Activated B cell treated with CpG ODN at 0.5 μM for 24 hours (primary cell): Measurements from ENCODE around the gene NEK4. TPM values are rescaled to one million over a fixed set of nuclear protein-coding genes. Genes with fewer than 3 reads are reported as not detected.

Experiments
- ATAC-seq: fragments of 200-7000 bp; cut with Tn5 transposase; one replicate; pipeline ENCODE4 v1.10.0; 2021; ENCODE audit warnings: low read depth, mild to moderate bottlenecking, moderate library complexity
- CTCF ChIA-PET: fragments of 350-600 bp; sonication (Branson Sonifier 250); formaldehyde crosslinking; loops from one replicate; lab custom pipeline; 2021; ENCODE audit warnings: antibody characterized with exemption; lab: Charles Lee
- POLR2A ChIA-PET: fragments of 350-600 bp; sonication (Branson Sonifier 250); formaldehyde crosslinking; loops from one replicate; lab custom pipeline; 2021; ENCODE audit warnings: antibody characterized with exemption; lab: Charles Lee
- DNase-seq: peaks from one replicate; pipeline ENCODE4 v3.0.0; 2022
- H3K27ac Mint-ChIP-seq: one replicate; pipeline ENCODE4 v1.8.0; 2020; ENCODE audit warnings: mixed read lengths
- H3K27me3 Mint-ChIP-seq: one replicate; pipeline ENCODE4 v1.8.0; 2021; ENCODE audit warnings: mixed read lengths
- H3K36me3 Mint-ChIP-seq: one replicate; pipeline ENCODE4 v1.8.0; 2021; ENCODE audit warnings: low read depth, mixed read lengths
- H3K4me1 Mint-ChIP-seq: one replicate; pipeline ENCODE4 v1.8.0; 2021; ENCODE audit warnings: mixed read lengths
- H3K4me3 Mint-ChIP-seq: one replicate; pipeline ENCODE4 v1.8.0; 2020; ENCODE audit warnings: mild to moderate bottlenecking, mixed read lengths
- H3K9me3 Mint-ChIP-seq: one replicate; pipeline ENCODE4 v1.8.0; 2020; ENCODE audit warnings: mixed read lengths
- CTCF ChIP-seq: fragments of 200-600 bp; IDR thresholded peaks from one replicate; pipeline ENCODE4 v1.8.0; 2022; ENCODE audit warnings: antibody characterized with exemption, mild to moderate bottlenecking
- intact Hi-C: fragments of 100-400 bp; cut with micrococcal nuclease; formaldehyde crosslinking; loops from one replicate; pipeline ENCODE4 v1.15.1; 2024
- total RNA-seq: library from RNA; stranded (reverse); gene quantifications from 2 replicates; pipeline ENCODE4 v1.2.3, GENCODE V29; 2022

Gene NEK4
- total RNA-seq, 1 donor from 2014 or later: 24.5 TPM

- Mint-ChIP-seq H3K4me1 (no peaks in the 10 kb centered on the region), H3K4me3 (no peak overlapping the region), H3K36me3 (no peaks in the 10 kb centered on the region), H3K27ac (no peak overlapping the region), H3K9me3 (no peaks in the 10 kb centered on the region), H3K27me3 (no peaks in the 10 kb centered on the region)
- ATAC-seq (no peak), DNase-seq (no peak)
- no peak for TF ChIP-seq CTCF
- intact Hi-C loops: no loop called here
- CTCF ChIA-PET: interaction anchor here (1.2 to 1.5 kb wide), 2 partner anchors 28 to 55 kb away, joined by 4 read pairs; partner anchors contain the start of gene NEK4
- POLR2A ChIA-PET: no interaction called here
Measured at GRCh38 chr3:52798376-52798977, 27.7 kb upstream of the NEK4 start.

GRCh38 chr3:52796411-52796810, 25.7 kb upstream of the NEK4 start:
- H3K27me3 Mint-ChIP-seq: no peaks in the 10 kb centered on the region
- ChIA-PET POLR2A (no interaction called here), CTCF (no interaction called here)
- DNase-seq (no peak), ATAC-seq (no peak)
- H3K36me3 Mint-ChIP-seq: no peaks in the 10 kb centered on the region
- H3K27ac Mint-ChIP-seq: no peak overlapping the region
- no peaks in the 10 kb centered on the region for H3K4me1 Mint-ChIP-seq
- TF ChIP-seq CTCF: no peak
- intact Hi-C loops: no loop called here
- no peak overlapping the region for H3K4me3 Mint-ChIP-seq
- no peaks in the 10 kb centered on the region for H3K9me3 Mint-ChIP-seq

- Mint-ChIP-seq H3K9me3 (no peaks in the 10 kb centered on the region), H3K4me3 (no peak overlapping the region), H3K27me3 (no peaks in the 10 kb centered on the region), H3K36me3 (no peaks in the 10 kb centered on the region), H3K27ac (no peak overlapping the region), H3K4me1 (no peaks in the 10 kb centered on the region)
- DNase-seq (no peak), ATAC-seq (no peak)
- CTCF ChIA-PET: no interaction called here
- TF ChIP-seq CTCF: no peak
- intact Hi-C loops: no loop called here
- POLR2A ChIA-PET: interaction anchor here (0.7 kb wide), 1 partner anchor 24 kb away, joined by 3 read pairs; no protein-coding TSS in a partner anchor
Measured at GRCh38 chr3:52795298-52795900, 24.7 kb upstream of the NEK4 start.

- no peak within 1 kb of the TSS for H3K4me3 Mint-ChIP-seq
- TF ChIP-seq CTCF: no peak
- no peak within 1 kb of the TSS for H3K27ac Mint-ChIP-seq
- no peaks in the 10 kb centered on the region for H3K36me3 Mint-ChIP-seq
- no peak for ATAC-seq
- DNase-seq: no peak
- intact Hi-C loops: no loop called here
- no peaks in the 10 kb centered on the region for H3K27me3 Mint-ChIP-seq
- ChIA-PET CTCF (no interaction called here), POLR2A (no interaction called here)
- H3K9me3 Mint-ChIP-seq: no peaks in the 10 kb centered on the region
- no peaks in the 10 kb centered on the region for H3K4me1 Mint-ChIP-seq
Measured at GRCh38 chr3:52794612-52795099, 23.9 kb upstream of the NEK4 start, which contains the start of gene ITIH3. Gene ITIH3, plus strand, starts transcription at chr3:52794796. Its CDS starts 8 bp downstream, at chr3:52794804.
